Middle frontal gyrus (tissue), 1 donor: ENCODE data around the gene MSI2.

Experiments used
- DNase-seq: peaks from one replicate; pipeline ENCODE4 v3.0.0-alpha.2; 2015; ENCODE audit warnings: low spot score; ENCODE audit errors: extremely low spot score

Gene MSI2

GRCh38 chr17:57626520-57627210 is 370.3 kb downstream of the MSI2 start:
- no peak for DNase-seq

- no peak for DNase-seq
These were observed 371.3 kb downstream of the MSI2 start for GRCh38 chr17:57627591-57627990.

DNA sequence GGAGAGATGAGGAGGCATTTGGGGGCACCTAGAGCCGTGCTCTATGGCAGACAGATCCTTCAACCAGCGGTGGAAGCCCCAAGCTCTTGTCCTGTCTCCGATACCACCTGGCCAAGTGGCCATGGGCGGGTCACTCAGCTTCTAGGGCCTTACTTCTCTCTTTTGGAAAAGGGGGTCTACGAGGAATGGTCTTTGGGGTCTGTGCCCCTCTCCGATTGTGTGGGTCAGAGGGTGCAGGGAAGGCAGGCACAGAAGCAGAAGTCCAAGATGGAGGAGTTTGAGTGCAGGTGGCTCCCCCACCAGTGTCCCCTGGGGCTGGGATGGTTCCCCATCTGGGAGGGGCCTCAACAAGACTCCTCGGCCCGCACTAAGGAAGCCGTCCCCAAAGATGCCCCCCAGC is 372.1 kb downstream of the MSI2 start:
- no peak for DNase-seq

DNA sequence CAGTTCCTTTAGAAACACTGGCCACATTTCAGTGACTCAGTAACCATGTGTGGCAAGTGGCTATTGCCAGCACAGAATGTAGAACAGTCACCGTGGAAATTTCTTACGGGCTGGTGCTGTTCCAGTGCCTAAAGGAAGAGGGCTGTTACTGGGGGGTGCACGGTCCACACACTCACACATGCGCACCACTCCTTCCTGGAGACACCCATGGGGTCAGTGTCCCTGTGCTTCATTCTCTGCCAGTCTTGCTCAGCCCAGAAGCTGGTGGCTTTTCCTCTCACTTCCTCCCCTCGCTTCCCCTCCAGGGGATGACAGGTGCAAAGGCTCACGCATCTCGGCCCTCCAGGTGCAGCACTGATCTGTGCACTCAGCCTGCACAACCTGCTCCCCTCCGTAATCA is 373.1 kb downstream of the MSI2 start:
- no peak for DNase-seq

DNA sequence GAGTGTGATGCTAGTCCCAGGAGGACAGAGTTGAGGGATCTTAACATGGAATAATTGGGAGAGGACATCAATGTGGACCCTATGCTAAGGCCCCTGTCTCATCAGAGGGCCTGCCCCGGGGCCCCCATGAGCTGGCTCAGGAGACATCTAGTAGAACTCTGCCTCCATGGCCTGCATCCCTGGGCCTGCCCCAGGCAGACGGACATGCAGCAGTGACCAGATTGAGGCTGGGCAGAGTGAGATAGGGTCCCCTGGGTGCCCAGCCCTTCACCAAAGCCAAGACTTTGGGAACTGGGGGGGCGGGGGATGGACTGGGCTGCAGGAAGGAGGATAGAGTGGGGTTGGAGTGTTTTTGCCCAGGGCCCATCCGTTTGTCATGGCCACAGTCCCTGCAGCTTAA is 373.6 kb downstream of the MSI2 start:
- no peak for DNase-seq

GRCh38 chr17:57630736-57631135 is 374.4 kb downstream of the MSI2 start:
- no peak for DNase-seq

DNA sequence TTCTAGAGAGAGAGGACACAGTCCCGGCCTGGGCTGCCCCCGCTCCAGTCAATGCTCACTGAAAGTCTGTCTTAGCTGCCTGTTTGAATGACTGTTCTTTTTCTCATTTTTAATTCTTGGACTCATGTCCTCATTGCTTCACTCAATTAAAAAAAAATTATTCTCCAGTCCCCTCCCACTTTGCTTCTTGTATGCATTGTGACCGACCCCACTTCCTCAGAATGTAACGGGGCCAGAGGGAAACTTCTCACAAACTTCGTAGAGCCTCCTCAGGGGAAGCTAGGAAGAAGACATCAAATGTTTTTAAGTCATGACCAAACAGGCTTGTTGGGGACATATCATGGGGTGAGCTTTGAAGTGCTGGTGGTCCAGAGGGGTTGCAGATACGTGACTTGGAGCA is 375.5 kb downstream of the MSI2 start:
- DNase-seq: no peak

DNA sequence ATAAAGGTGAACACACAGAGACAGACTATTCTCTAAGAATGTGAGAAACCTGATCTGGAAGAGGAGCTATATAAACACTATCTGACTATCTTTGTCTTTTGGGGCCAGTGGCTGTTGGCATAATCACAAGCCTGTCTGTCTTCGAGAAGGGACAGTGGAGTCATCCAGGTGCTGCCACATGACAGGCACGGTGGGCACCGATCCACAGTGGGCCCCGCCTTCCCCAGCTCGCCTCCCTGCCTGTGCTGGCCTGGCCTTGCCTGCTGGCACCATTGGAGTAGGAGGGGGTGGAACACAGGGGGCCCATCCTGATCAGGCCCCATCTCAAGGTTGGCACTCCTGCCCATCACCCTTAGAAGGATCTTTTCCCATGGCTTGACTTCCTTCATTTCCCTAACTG is 376.0 kb downstream of the MSI2 start:
- no peak for DNase-seq

DNA sequence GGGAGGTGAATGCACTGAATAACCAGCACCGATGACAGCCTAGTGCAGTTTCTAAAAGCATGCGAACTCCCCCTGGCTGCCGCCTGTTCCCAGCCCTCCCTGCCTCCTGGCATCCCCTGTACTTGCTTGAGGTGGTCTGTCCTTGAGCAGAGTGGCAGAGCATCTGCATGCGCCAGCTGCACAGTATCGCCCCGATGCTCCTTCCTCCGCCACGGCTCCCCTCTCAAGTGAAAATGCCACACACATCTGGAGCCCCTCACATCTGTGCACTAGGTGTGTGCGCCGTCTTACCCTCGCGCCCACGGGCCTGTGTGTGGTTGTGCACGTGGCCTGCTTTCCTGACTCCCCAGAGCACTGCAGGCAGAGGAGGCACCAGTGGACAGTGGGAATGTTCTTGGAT is 376.9 kb downstream of the MSI2 start:
- no peak for DNase-seq

DNA sequence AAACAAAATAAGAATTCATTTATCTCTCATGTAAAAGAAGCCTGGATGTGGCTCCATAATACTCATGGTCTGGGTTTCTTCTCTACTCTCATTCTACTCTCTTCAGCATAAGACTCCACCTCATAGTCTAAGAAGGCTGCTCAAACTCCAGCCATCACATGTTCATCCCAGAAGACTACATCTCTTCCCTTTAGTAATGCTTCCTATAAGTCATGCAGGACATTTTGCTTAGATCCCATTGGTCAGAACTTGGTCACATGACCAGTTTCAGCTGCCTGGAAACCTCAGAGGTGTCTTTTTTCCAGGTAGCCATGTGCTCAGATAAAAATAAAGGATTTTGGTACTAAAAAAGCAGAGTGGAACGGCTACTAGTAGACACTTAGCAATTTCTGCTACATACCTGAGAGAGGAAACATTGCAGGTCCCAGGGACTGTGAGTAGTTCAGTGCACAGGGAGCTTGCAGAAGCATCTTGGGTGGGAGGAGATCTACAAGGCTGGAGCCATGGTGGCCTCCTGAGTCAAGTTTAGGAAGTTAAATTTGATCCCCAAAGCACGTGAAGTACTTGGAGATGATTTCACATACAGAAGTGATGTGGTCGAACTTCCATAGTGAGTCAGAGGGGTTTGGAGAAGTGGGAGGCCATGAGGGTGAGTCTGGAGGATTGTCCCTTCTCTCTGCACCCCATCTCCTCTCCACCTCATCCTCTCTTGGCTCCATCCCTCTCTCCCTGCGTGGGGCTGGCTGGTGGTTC is 378.6 kb downstream of the MSI2 start:
- no peak for DNase-seq

DNA sequence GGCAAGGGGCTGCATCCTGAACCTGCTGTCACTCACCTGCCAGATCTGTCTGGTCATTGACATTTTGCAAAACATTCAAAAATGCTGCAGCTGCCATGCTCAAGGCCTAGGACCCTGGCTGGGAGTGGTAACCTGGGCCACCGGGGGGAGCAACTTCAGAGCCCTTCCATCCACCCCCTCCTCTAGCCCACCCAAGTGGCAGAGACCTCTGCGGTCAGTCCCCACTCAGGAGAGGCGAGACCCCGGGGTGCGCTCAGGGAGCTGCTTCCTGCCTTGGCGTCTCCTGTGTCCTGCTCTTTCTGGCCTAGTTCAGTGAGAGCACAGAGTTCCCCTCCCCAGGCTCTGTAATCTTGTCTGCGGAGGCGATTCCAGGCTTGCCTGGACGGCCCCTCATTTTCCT is 380.0 kb downstream of the MSI2 start:
- DNase-seq: no peak

DNA sequence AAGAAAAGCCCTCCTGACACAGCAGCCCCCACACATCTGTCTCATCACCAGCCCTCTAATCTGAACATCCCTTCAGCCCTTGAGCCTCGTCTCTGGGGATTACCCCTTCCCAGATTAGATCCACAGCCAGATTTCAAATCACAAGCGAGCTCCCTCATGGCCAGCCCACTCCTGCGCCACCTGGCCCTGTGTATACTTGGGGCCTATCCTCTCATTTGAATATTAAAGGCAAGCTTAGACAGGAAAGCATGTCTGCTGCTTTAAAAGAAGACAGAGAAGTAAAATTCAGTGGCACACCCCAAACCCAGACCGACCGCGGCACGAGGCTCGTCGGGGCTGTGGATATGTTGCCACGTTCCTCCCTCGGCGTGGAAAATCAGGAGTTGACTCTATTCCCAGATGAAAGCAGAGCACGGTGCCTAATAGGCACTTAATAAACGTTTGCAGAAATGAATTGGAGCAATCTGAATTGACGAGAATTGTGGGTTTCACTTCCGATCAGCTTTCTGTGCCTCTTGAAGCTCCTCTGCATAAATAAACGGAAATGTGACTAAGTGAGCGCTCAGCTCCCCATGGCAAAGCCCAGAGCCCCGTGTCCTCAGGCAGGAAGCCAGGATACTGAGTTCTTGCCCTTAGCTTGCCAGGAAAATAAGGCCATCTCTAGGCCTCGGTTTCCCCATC is 380.8 kb downstream of the MSI2 start:
- DNase-seq: no peak

DNA sequence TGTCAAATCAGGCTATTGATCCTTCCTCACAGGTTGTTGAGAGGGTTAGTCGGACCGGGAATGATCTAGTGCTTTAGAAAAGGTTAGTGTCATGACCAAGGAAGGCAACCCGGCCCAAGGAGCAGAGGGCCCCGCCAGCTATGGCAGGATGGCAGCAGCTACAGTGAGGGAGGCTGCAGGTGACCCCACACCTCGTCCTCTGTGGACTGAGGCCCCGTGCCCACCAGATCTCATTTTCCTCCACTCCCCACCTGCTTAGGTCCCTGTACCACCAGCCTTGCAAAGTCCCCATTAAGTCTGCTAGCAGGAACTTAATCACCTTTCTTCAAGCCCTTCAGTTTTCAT is 381.3 kb downstream of the MSI2 start:
- no peak for DNase-seq

GRCh38 chr17:57638284-57638683 is 382.0 kb downstream of the MSI2 start:
- DNase-seq: no peak

DNA sequence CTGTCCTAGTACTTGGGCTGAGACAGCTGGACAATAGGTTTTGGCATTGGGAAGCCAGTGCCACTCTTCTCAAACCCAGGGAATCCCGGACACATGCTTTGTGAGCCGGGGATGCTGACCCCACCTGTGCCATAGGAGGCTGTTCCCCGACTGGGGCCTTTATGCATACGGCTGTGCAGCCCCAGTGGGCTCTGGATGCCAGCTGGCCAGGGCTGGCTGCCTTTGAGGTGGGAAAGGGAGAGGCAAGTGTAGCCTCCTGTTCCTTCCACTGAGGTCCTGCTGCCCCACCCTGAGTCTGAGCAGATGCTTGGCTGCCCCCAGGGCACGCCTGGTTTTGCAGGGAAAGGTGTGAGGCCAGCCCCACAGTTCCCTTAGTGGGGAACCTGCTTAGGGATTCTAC is 383.1 kb downstream of the MSI2 start:
- DNase-seq: no peak

- DNase-seq: no peak
These were observed 383.8 kb downstream of the MSI2 start for GRCh38 chr17:57640079-57640478.

DNA sequence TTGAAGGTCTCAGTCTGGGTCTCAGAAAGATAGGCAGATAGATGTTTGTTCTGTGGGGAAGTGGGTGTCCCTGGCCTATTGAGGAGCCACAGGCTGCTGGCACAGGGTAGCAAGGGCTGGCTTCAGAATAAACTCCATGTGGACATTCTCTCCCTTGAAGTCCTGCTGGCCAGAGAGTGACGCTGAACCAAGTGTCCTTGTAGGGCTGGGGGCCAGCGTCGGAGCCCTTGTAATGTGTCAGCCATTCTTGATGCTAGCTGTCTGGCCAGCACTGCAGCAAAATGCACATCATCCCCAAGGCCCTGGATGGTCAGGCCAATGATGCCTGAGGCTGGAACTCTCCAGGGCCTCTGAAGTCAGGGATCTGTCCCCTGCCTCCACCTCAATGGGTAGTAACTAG is 385.4 kb downstream of the MSI2 start:
- DNase-seq: no peak

GRCh38 chr17:57643062-57643461 is 386.7 kb downstream of the MSI2 start:
- DNase-seq: no peak

DNA sequence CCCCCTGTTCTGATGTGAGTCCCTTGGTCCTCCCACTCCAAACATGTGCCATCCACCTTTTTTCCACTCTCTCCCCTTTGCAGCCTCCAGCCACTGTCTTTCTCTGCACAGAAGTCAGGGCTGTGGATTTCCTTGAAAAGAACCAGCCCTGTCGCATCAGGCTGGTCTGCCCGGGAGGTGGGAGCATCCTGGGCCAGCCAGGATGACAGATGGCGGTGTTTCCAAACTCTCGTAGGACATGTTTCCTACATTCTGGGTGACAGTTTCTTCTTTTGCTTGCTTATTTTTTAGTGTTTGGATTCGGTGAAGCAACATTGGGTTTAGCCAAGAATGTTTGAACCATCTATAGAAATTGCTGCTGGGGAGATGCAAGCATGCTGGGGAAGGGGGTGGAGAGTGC is 388.0 kb downstream of the MSI2 start:
- DNase-seq: no peak

GRCh38 chr17:57645950-57646665 is 389.8 kb downstream of the MSI2 start:
- DNase-seq: no peak

- DNase-seq: no peak
These were observed 392.4 kb downstream of the MSI2 start for GRCh38 chr17:57648720-57649119.

DNA sequence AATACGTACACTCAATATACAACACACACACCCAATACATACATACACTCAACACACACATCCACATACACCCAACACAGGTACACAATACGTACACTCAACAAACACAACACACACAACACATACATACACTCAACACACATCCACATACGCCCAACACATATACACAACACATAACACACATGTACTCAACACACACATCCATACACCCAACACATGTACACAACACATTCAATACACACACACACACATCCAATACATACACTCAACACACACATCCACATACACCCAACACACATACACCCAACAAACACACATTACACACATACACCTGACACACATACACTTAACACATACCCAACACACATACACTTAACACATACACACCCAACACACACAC is 392.9 kb downstream of the MSI2 start:
- DNase-seq: no peak
